Hepatocyte (in vitro differentiated cells): ENCODE data around the gene INMT.

Experiments
- EZH2 ChIP-seq: fragments of 200-600 bp; sonication (generic); IDR thresholded peaks from 2 replicates; pipeline ENCODE4 v1.6.1; 2016; ENCODE audit warnings: antibody characterized with exemption, mild to moderate bottlenecking, borderline replicate concordance
- TF ChIP-seq, protein P1 (sequence below): fragments of 200-600 bp; sonication (generic); IDR thresholded peaks from 2 replicates; pipeline ENCODE4 v1.5.1; 2016; ENCODE audit warnings: antibody characterized with exemption, mild to moderate bottlenecking; ENCODE audit not compliant: poor library complexity

DNA sequence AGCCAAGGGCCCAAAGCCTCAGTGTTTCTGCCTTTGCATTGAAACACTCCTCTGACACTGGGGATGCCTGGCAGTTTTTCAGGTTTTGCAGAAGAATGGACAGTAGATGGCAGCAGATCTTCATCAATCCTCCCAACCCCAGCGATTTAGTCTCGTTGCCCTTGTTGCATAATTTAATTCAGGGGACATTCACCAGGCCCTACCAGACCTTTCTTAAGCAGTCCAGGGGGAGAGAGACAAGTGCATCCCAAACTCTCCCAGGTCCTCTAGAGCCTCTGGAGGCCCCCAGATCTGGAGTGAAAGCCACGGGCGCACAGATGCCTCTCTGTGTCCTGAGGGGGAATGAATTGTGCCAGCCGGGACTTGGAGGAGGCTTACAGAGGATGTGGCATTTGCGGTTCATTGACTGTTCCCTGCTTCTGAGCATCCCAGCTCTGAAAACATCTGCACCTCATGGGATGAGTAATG, 48.9 kb downstream of the INMT start:
- TF ChIP-seq EZH2, result no peak
- TF ChIP-seq, protein P1, sequence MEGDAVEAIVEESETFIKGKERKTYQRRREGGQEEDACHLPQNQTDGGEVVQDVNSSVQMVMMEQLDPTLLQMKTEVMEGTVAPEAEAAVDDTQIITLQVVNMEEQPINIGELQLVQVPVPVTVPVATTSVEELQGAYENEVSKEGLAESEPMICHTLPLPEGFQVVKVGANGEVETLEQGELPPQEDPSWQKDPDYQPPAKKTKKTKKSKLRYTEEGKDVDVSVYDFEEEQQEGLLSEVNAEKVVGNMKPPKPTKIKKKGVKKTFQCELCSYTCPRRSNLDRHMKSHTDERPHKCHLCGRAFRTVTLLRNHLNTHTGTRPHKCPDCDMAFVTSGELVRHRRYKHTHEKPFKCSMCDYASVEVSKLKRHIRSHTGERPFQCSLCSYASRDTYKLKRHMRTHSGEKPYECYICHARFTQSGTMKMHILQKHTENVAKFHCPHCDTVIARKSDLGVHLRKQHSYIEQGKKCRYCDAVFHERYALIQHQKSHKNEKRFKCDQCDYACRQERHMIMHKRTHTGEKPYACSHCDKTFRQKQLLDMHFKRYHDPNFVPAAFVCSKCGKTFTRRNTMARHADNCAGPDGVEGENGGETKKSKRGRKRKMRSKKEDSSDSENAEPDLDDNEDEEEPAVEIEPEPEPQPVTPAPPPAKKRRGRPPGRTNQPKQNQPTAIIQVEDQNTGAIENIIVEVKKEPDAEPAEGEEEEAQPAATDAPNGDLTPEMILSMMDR, result peak; percentile 85
